Tibial artery (tissue), 4 donors: ENCODE data around the gene KNOP1.

Experiments
- DNase-seq, 2 donors: peaks; one replicate each; pipeline ENCODE4 v3.0.0-alpha.2; 2019
- H3K27ac ChIP-seq, 2 donors: fragments of 200-600 bp; sonication (generic) in 1 of 2; 1 replicate in 1 of 2; 2 replicates in 1 of 2; pipeline ENCODE4 v1.5.1; 2018 to 2019; ENCODE audit warnings: mild to moderate bottlenecking in 1 of 2
- H3K27me3 ChIP-seq, 2 donors: fragments of 200-600 bp; sonication (generic) in 1 of 2; one replicate each; pipeline versions ENCODE4 v1.5.1 to v1.6.0; 2016 to 2019
- H3K36me3 ChIP-seq, 3 donors: fragments of 200-600 bp; sonication (generic) in 2 of 3; one replicate each; pipeline ENCODE4 v1.5.1; 2016 to 2019; ENCODE audit warnings: mild to moderate bottlenecking in 2 of 3
- H3K4me1 ChIP-seq, 4 donors: fragments of 200-600 bp; sonication (generic) in 2 of 4; 1 replicate in 3 of 4; 2 replicates in 1 of 4; pipeline ENCODE4 v1.5.1; 2016 to 2019
- H3K4me3 ChIP-seq, 2 donors: fragments of 200-600 bp; sonication (generic) in 1 of 2; 1 replicate in 1 of 2; 2 replicates in 1 of 2; pipeline ENCODE4 v1.5.1; 2018 to 2019; ENCODE audit warnings: mild to moderate bottlenecking in 2 of 2
- H3K9me3 ChIP-seq, 3 donors: fragments of 200-600 bp; sonication (generic) in 1 of 3; one replicate each; pipeline ENCODE4 v1.5.1; 2016 to 2019
- CTCF ChIP-seq, 2 experiments: fragments of 200-600 bp in 1 of 2; fragments of 450-650 bp in 1 of 2; IDR thresholded peaks; one replicate each; pipeline ENCODE4 v1.5.1; 2017 to 2019; ENCODE audit warnings: antibody characterized with exemption in 2 of 2, mild to moderate bottlenecking in 1 of 2, moderate library complexity in 1 of 2
- intact Hi-C: fragments of 100-400 bp; cut with DNase I; formaldehyde crosslinking; loops from one replicate; pipeline ENCODE4 v1.15.0; 2023; ENCODE audit warnings: low total_unique reads

The KNOP1 gene

GRCh38 chr16:19662351-19662750, 55.7 kb downstream of the KNOP1 start:
- no peak for DNase-seq
- Histone ChIP-seq H3K27ac (no peak overlapping the region), H3K4me3 (no peak overlapping the region), H3K36me3 (peaks cover 30 to 37% (median 34%) of the 10 kb centered on the region in 3 donors), H3K9me3 (no peaks in the 10 kb centered on the region), H3K4me1 (peaks cover 0 to 5% (median 0%) of the 10 kb centered on the region in 4 donors), H3K27me3 (no peaks in the 10 kb centered on the region)
- TF ChIP-seq CTCF (IDR thresholded peaks at IDR 0.05), result no peak
- intact Hi-C loops, result loop anchor here (10.0 kb wide), 1 partner anchor 222 kb away; the partner anchor contains the start of gene GPRC5B

GRCh38 chr16:19660432-19660831, 57.6 kb downstream of the KNOP1 start:
- H3K27me3 ChIP-seq, result no peaks in the 10 kb centered on the region
- no peaks in the 10 kb centered on the region for H3K9me3 ChIP-seq
- H3K27ac ChIP-seq, result no peak overlapping the region
- H3K4me1 ChIP-seq, result no peaks in the 10 kb centered on the region
- H3K36me3 ChIP-seq, result peaks cover 31 to 56% (median 47%) of the 10 kb centered on the region in 3 donors
- TF ChIP-seq CTCF (IDR thresholded peaks at IDR 0.05), result no peak
- intact Hi-C loops, result loop anchor here (10.0 kb wide), 1 partner anchor 224 kb away; the partner anchor contains the start of gene GPRC5B
- H3K4me3 ChIP-seq, result no peak overlapping the region
- DNase-seq, result no peak

- peaks cover 35 to 65% (median 51%) of the 10 kb centered on the region in 3 donors for H3K36me3 ChIP-seq
- H3K27ac ChIP-seq, result no peak overlapping the region
- intact Hi-C loops, result no loop called here
- H3K9me3 ChIP-seq, result no peaks in the 10 kb centered on the region
- H3K4me1 ChIP-seq, result no peaks in the 10 kb centered on the region
- no peak overlapping the region for H3K4me3 ChIP-seq
- no peak for TF ChIP-seq CTCF (IDR thresholded peaks at IDR 0.05)
- DNase-seq, result no peak
- no peaks in the 10 kb centered on the region for H3K27me3 ChIP-seq
Observed at GRCh38 chr16:19659554-19659953, 58.5 kb downstream of the KNOP1 start.

GRCh38 chr16:19657831-19658230, 60.2 kb downstream of the KNOP1 start:
- Histone ChIP-seq H3K4me1 (no peaks in the 10 kb centered on the region), H3K4me3 (no peak overlapping the region), H3K9me3 (no peaks in the 10 kb centered on the region), H3K27me3 (no peaks in the 10 kb centered on the region), H3K36me3 (peaks cover 53 to 77% (median 67%) of the 10 kb centered on the region in 3 donors), H3K27ac (no peak overlapping the region)
- no peak for TF ChIP-seq CTCF (IDR thresholded peaks at IDR 0.05)
- no peak for DNase-seq
- intact Hi-C loops, result no loop called here

- Histone ChIP-seq H3K4me1 (no peaks in the 10 kb centered on the region), H3K36me3 (peaks cover 53 to 73% (median 70%) of the 10 kb centered on the region in 3 donors), H3K4me3 (no peak overlapping the region), H3K9me3 (no peaks in the 10 kb centered on the region), H3K27ac (no peak overlapping the region), H3K27me3 (no peaks in the 10 kb centered on the region)
- intact Hi-C loops, result no loop called here
- no peak for TF ChIP-seq CTCF (IDR thresholded peaks at IDR 0.05)
- no peak for DNase-seq
Observed at GRCh38 chr16:19655242-19655777, 62.7 kb downstream of the KNOP1 start.
